MCF 10A (cell line): ENCODE results near the gene PTPRG. TPM values are rescaled to one million over a fixed set of nuclear protein-coding genes. Genes with fewer than 3 reads are reported as not detected.

ENCODE experiments used
- BruUV-seq: library from RNA; stranded (reverse); fragments of 400-500 nt; replicated peaks from 2 replicates; lab custom pipeline; 2021; lab: Mats Ljungman, UMichigan
- CTCF ChIA-PET: fragments of 300-600 bp; sonication (Branson Sonifier 250); formaldehyde crosslinking; extraction: SDS; loops from one replicate; lab custom pipeline; 2021; ENCODE audit warnings: antibody characterized with exemption, inconsistent platforms; lab: Yijun Ruan, JAX
- POLR2A ChIA-PET: fragments of 300-600, 350-650 bp; sonication (Branson Sonifier 250); formaldehyde crosslinking; extraction: SDS; loops from one replicate; lab custom pipeline; 2020; ENCODE audit warnings: antibody characterized with exemption, inconsistent platforms; lab: Yijun Ruan, JAX
- DNase-seq: peaks from one replicate; pipeline ENCODE4 v3.0.0-alpha.2; 2018; ENCODE audit not compliant: unreplicated experiment
- H3K27ac Mint-ChIP-seq: one replicate; pipeline ENCODE4 v1.8.0; 2022; ENCODE audit warnings: mild to moderate bottlenecking, low read depth, mixed read lengths; ENCODE audit not compliant: unreplicated experiment
- H3K27me3 Mint-ChIP-seq: one replicate; pipeline ENCODE4 v1.8.0; 2022; ENCODE audit warnings: mixed read lengths; ENCODE audit not compliant: insufficient read depth, unreplicated experiment
- H3K36me3 Mint-ChIP-seq: one replicate; pipeline ENCODE4 v1.8.0; 2022; ENCODE audit warnings: mild to moderate bottlenecking, moderate library complexity, mixed read lengths; ENCODE audit not compliant: insufficient read depth, unreplicated experiment
- H3K4me1 Mint-ChIP-seq: one replicate; pipeline ENCODE4 v1.8.0; 2022; ENCODE audit warnings: mixed read lengths; ENCODE audit not compliant: insufficient read depth, unreplicated experiment
- H3K4me3 Mint-ChIP-seq: one replicate; pipeline ENCODE4 v1.8.0; 2022; ENCODE audit warnings: mild to moderate bottlenecking, moderate library complexity, mixed read lengths; ENCODE audit not compliant: unreplicated experiment
- H3K9me3 Mint-ChIP-seq: one replicate; pipeline ENCODE4 v1.8.0; 2022; ENCODE audit warnings: mixed read lengths; ENCODE audit not compliant: unreplicated experiment
- intact Hi-C: fragments of 100-400 bp; cut with micrococcal nuclease; formaldehyde crosslinking; loops from 2 replicates; pipeline ENCODE4 v1.14.1; 2022
- total RNA-seq: library from RNA; stranded (reverse); gene quantifications from 2 replicates; pipeline ENCODE4 v1.2.3, GENCODE V29; 2022
- TF ChIP-seq, protein P1 (sequence below): fragments of 200-600 bp; IDR thresholded peaks from one replicate; pipeline ENCODE4 v1.8.0; 2022; ENCODE audit warnings: antibody characterized with exemption, mild to moderate bottlenecking; ENCODE audit not compliant: unreplicated experiment

PTPRG gene
- total RNA-seq, 1 experiment from 2014 or later = 54.5 TPM

- no peak overlapping the region for H3K27ac Mint-ChIP-seq
- no TSS peak for BruUV-seq
- no peak overlapping the region for H3K4me3 Mint-ChIP-seq
- H3K4me1 Mint-ChIP-seq = no peaks in the 10 kb centered on the region
- H3K36me3 Mint-ChIP-seq = no peaks in the 10 kb centered on the region
- ChIA-PET POLR2A (no interaction called here), CTCF (interaction anchor here (0.6 to 8.0 kb wide), 7 partner anchors 129 to 296 kb away, joined by 3 to 118 read pairs (median 3); no protein-coding TSS in a partner anchor)
- H3K9me3 Mint-ChIP-seq = no peaks in the 10 kb centered on the region
- peaks cover 83% of the 10 kb centered on the region for H3K27me3 Mint-ChIP-seq
- no peak for DNase-seq
- intact Hi-C loops = loop anchor here (5.0 to 10.0 kb wide), 3 partner anchors 128 to 902 kb away; no protein-coding TSS in a partner anchor
- TF ChIP-seq, protein P1, sequence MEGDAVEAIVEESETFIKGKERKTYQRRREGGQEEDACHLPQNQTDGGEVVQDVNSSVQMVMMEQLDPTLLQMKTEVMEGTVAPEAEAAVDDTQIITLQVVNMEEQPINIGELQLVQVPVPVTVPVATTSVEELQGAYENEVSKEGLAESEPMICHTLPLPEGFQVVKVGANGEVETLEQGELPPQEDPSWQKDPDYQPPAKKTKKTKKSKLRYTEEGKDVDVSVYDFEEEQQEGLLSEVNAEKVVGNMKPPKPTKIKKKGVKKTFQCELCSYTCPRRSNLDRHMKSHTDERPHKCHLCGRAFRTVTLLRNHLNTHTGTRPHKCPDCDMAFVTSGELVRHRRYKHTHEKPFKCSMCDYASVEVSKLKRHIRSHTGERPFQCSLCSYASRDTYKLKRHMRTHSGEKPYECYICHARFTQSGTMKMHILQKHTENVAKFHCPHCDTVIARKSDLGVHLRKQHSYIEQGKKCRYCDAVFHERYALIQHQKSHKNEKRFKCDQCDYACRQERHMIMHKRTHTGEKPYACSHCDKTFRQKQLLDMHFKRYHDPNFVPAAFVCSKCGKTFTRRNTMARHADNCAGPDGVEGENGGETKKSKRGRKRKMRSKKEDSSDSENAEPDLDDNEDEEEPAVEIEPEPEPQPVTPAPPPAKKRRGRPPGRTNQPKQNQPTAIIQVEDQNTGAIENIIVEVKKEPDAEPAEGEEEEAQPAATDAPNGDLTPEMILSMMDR = no peak
Observed at GRCh38 chr3:62329971-62330370, 768.6 kb downstream of the PTPRG start.

GRCh38 chr3:62332017-62332416, 770.6 kb downstream of the PTPRG start:
- TF ChIP-seq, protein P1 = no peak
- intact Hi-C loops = loop anchor here (1.0 to 10.0 kb wide), 4 partner anchors 130 to 900 kb away; no protein-coding TSS in a partner anchor
- Mint-ChIP-seq H3K27ac (no peak overlapping the region), H3K4me3 (no peak overlapping the region), H3K9me3 (no peaks in the 10 kb centered on the region), H3K27me3 (peaks cover 83% of the 10 kb centered on the region), H3K4me1 (no peaks in the 10 kb centered on the region), H3K36me3 (no peaks in the 10 kb centered on the region)
- POLR2A ChIA-PET = no interaction called here
- CTCF ChIA-PET = interaction anchor here (0.5 to 8.0 kb wide), 23 partner anchors 10 to 901 kb away, joined by 3 to 118 read pairs (median 5); no protein-coding TSS in a partner anchor
- DNase-seq = no peak
- BruUV-seq = no TSS peak

DNA sequence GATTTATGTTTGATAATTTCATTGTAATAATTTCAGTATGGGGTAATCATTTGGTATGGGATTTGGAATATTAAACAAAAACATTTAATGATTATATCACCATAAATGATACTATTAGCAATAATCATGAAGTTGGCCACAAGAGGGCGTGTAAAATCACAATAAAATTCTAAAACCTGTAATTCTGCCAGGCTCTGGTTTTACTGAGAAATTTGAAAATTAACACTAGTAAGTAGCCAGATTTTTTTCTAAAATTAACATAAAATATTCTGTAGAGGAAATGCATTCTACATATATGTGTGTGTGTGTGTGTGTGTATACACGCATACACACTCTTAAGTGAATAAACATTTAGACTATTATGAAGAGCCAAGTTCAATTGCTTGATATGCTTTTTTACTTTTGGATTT, 771.5 kb downstream of the PTPRG start:
- Mint-ChIP-seq H3K4me3 (no peak overlapping the region), H3K36me3 (no peaks in the 10 kb centered on the region), H3K27ac (no peak overlapping the region), H3K27me3 (peaks cover 83% of the 10 kb centered on the region), H3K4me1 (no peaks in the 10 kb centered on the region), H3K9me3 (no peaks in the 10 kb centered on the region)
- no TSS peak for BruUV-seq
- TF ChIP-seq, protein P1 = peak; percentile 57
- intact Hi-C loops = loop anchor here (1.0 to 10.0 kb wide), 4 partner anchors 131 to 899 kb away; no protein-coding TSS in a partner anchor
- ChIA-PET CTCF (interaction anchor here (0.7 to 8.0 kb wide), 20 partner anchors 8 to 1149 kb away, joined by 3 to 118 read pairs (median 4); no protein-coding TSS in a partner anchor), POLR2A (no interaction called here)
- DNase-seq = peak; percentile 30

- intact Hi-C loops = loop anchor here (10.0 kb wide), 1 partner anchor 300 kb away; no protein-coding TSS in a partner anchor
- Mint-ChIP-seq H3K27me3 (peaks cover 75% of the 10 kb centered on the region), H3K4me3 (no peak overlapping the region), H3K27ac (no peak overlapping the region), H3K36me3 (no peaks in the 10 kb centered on the region), H3K4me1 (no peaks in the 10 kb centered on the region), H3K9me3 (no peaks in the 10 kb centered on the region)
- TF ChIP-seq, protein P1 = no peak
- BruUV-seq = no TSS peak
- ChIA-PET POLR2A (no interaction called here), CTCF (interaction anchor here (0.6 to 8.0 kb wide), 9 partner anchors 14 to 329 kb away, joined by 3 to 118 read pairs (median 4); no protein-coding TSS in a partner anchor)
- DNase-seq = no peak
Observed at GRCh38 chr3:62335196-62335595, 773.8 kb downstream of the PTPRG start.
